Measurements from ENCODE around the gene PHC2.

Gene PHC2, protein sequence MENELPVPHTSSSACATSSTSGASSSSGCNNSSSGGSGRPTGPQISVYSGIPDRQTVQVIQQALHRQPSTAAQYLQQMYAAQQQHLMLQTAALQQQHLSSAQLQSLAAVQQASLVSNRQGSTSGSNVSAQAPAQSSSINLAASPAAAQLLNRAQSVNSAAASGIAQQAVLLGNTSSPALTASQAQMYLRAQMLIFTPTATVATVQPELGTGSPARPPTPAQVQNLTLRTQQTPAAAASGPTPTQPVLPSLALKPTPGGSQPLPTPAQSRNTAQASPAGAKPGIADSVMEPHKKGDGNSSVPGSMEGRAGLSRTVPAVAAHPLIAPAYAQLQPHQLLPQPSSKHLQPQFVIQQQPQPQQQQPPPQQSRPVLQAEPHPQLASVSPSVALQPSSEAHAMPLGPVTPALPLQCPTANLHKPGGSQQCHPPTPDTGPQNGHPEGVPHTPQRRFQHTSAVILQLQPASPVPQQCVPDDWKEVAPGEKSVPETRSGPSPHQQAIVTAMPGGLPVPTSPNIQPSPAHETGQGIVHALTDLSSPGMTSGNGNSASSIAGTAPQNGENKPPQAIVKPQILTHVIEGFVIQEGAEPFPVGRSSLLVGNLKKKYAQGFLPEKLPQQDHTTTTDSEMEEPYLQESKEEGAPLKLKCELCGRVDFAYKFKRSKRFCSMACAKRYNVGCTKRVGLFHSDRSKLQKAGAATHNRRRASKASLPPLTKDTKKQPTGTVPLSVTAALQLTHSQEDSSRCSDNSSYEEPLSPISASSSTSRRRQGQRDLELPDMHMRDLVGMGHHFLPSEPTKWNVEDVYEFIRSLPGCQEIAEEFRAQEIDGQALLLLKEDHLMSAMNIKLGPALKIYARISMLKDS

DNA sequence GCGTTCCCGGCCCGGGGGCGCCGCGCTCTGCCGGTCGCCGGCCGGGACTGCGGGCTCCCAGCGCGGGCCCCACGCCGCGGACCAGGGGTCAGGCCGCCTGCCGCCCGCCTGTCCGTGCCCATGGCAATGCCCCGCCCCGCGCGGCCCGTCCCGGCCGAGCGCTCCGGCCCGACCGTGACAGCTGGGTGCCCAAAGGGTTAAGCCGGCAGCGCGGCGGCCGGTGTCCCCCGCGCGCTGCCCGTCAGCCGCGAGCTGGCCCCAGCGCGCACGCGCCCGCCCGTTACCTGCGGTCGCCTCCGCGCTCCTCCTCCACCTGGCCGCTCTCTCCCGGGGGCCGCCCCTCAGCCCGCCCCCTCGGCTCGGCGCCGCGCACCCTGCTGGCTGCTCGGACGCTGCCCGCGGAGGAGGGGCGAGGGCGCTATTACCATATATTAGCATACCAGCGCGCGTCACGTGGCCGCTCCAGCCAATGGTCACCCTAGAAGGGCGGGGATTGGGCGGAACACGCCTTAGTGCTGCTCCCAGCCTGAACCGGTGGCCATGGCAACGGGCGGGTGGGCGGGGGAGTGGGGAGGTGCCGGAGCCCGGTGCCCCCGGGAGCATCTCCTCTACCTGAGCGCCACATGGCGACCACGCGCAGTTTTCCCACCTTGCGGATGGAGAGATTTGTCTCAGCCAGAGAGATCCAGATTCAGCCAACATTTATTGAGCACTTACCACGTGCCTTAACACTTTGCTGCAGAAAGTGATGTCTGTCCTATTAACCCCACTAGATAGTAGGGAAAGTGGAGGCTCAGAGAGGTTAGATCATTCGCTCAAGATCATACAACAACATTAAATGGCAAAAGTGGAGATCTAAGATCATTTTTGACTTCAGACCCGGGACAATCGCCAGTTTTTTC is at the start of gene PHC2:
TSS of gene PHC2 (minus strand) at position 404 of the 902 bp plus-strand sequence. CDS start 55,556 bp downstream, outside the sequence.
- DNase-seq: peak; percentile 97

DNA sequence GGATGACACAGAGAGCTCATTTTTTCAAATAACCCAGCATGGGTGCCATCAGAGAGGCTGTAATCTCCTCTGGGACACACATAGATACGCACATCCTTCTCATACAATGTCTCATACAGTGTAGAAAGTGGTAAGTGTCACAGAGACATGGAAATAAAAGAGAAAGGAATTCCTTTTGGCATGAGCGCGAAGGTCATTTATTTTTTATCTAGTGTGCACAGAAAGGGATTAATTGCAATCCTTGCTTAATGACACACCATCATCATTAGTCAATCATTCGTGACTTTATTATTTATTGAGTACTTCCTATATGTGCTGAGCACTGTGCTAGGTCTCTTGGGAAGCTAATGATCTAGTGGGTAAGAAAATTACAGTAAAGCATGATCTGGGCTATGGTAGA is 46.6 kb upstream of the PHC2 start:
- no peak for DNase-seq

DNA sequence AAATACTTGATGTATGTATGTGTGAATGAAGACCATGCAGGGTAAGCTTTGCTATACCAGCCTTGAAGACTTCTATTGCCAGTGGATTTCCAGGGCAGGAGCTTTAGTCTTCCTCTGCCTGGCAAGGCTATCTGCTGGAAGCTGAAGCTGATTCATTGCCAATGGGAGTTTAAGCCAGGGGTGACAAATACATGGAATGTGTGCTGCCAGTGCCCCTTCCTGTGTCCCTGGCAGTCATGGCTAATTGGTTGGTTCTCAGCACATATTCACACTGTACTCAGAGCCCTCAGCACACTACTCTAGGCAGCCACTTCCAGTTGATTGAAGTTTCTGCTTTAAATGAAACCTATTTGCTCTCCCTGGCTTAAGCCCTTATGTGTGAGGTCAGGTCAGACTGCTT is 43.0 kb upstream of the PHC2 start:
- no peak for DNase-seq

DNA sequence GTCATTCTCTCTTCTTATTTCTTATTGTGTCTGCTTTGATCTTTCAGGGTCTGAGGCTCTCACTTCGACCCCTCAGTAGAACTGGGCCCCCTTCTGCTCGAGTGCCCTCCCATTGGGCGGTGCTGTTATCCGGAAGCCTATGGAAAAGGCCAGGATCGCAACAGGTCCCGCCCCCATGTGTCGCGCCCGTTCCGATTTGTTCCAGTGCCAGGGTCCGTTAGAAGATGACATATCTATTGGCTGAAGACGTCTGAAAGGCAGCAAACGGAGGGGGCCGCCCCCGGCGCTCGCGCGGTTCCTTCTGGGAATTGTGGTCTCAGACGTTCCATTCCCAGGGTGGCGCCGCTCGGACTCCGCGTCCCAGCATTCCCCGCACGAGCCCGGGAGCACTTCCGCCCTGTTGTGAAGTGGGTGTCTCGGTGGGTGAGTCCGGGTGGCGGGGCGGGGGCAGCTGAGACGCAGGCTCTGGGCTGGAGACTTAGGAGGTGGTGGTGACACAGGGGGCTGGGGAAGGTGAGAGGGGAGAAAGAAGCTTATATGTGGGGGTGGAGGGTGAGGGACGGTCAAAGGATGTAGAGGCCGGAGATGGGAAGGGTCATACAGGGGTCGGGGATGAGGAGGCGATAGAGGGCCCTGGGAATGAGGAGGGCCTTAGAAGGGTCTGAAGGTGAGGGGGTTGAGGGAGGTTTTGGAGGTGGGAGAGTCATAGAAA is 41.5 kb upstream of the PHC2 start, which contains the start of gene ZSCAN20:
TSS of gene ZSCAN20 (plus strand) at position 377 of the 712 bp plus-strand sequence. CDS start 6,644 bp downstream, outside the sequence.
- DNase-seq: peak; percentile 99

DNA sequence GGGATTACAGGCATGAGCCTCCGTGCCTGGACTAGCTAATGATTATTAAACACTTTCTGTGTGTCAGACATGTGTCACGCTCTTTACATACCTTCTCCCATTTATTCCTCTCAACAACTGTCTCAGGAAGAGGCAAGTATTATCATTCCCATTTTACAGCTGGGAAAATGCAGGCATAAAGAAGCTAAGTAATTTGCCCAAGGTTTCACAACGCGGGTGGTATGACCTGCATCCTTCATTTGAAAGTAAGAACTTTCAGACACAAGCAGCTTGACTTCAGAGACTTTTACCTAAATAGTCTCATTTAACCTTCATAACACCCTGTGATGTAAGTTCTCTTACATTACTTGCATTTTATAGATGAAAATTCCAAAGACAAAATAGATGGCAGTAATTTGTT is 40.5 kb upstream of the PHC2 start:
- no peak for DNase-seq

DNA sequence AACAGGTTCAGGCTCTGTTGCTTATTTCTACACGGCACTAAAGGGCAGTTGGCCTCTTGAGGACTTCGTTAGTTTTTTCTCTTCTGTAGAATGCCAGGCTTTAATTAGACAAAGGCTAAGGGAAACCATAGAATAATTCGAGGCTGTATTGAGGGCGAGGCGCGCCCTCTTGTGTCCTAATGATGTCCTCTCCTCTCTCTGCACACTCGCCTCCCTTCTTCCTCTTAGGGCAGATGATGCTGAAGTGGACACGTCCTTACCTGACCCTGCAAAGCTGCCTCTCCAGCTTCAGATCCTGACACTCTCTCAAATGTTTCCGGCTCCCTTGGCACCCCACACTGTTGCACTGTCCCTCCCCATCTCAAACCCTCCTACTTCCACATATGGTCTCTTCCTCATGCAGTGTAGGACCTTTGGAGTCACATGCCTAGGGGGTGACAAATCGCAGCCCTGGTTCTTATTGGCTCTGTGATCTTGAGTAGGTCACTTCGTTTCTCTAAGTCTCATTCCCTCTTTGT is 39.7 kb upstream of the PHC2 start:
- DNase-seq: peak; percentile 95

DNA sequence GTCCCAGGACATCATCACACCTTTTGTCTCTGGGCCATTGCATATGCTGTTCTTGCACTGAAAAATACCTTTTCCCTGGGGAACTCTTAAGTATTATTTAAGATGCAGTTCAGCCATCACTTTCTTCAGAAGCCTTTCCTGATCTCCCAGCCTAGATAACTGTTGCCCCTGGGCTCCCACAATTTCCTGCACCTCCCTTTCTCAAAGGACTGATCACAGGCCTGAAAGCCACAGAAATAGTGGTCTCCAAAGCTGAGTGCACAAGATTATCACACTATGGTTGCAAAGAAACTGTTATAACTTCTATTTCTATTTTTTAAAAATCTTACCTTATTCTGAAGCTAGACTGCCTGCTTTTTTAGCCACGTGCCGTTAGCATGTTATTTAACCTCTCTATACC is 38.8 kb upstream of the PHC2 start:
- no peak for DNase-seq

DNA sequence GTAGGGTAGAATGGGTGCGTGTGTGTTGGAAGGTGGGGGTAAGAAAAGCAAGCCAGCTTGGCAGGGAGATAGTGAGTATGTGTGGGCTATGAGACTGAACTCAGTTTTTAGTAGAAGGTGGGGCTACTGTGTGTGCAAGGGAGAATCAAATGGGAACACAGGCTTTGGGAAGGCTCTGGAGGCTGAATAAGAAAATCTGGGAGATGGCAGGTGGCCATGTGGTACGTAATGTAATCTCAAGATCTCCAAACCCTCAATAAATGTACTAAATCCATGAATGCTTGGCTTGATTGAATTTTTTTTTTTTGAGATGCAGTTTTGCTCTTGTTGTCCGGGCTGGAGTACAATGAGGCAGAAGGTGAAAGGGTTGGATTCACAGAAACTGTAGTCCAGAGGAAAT is 38.1 kb upstream of the PHC2 start:
- no peak for DNase-seq

DNA sequence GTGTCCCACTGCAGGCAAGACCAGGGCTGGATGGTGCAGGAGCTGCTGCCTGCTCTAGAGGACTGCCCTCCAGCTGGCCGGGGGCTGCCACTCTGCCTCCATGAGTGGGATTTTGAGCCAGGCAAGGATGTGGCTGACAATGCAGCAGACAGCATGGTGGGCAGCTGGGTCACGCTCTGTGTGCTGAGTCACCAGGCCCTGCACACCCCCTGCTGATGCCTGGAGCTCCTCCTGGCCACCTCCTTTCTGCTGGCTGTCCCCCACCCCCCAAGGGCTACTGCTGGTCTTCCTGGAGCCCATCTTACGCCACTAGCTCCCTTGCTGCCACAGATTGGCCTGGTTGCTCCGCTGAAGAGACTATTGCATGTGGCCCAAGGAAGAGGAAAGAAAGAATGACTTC is 37.6 kb upstream of the PHC2 start:
- no peak for DNase-seq

DNA sequence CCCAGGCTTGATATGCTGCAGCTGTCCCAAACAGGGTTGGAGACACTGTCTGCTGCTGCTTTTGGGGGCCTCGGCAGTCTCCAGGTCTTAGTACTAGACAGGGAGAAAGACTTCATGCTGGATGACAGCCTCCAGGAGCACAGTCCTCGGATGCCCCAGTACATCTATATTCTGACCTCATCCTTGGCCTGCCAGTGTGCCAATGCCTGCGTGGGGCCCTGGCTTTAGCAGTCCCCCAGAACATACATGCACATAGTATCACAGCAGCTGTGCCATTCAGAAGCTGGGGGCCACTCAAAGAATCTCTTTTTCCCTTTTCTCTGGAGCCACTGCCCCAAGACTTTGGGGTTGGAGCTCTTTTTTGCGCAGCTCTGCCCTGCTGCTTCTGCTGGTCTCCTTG is 37.1 kb upstream of the PHC2 start:
- no peak for DNase-seq

DNA sequence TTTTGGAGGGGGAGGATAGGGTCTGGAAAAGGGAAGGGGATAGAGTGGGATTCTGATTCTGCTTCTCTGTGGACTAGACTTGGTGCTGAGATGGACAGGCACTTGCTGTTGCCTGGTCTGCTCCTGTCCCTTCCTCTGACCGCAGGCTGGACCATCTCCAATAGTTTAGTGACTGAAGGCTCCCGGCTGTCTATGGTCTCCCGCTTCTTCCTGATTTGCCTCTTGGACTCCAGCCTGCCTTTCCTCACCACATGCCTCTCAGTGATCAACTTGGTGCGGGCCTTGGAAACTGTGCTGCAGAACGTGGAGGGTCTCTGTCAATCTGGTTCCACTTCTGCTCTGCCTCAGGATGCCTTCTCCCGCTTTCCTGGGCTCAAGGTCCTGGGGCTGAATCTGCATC is 35.3 kb upstream of the PHC2 start:
- no peak for DNase-seq

DNA sequence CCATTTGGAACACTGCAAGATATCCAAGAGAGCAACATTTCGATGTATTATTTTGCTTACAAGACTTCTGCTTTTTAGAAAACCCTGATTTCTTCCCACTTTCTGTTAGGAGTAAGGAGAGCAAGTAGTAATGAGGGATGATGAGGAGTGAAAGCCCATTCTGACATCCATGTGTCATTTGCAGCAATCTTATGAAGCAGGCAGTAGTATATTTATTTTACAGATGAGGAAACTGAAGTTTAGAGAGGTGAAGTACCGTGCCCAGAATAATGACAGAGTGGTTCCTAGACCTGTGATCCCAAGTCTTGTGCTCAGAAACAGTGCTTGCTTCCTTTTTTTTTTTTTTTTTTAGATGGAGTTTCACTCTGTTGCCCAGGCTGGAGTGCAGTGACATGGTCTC is 34.4 kb upstream of the PHC2 start:
- DNase-seq: no peak

DNA sequence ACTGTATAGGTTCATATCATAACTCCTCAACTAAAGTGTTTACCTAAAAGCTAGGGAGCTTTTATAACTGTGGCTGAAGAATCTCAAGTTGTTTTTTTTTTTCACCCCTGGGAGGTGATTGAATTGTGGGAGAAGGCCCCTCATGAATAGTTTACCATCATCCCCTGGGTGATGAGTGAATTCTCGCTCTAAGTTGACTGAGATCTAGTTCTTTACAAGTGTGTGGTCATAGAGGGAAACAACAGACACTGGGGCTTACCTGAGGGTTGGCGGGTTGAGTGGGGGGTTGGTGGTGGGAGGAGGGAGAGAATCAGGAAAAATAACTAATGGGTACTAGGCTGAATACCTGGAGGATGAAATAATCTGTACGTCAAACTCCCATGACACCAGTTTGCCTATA is 33.7 kb upstream of the PHC2 start:
- no peak for DNase-seq

DNA sequence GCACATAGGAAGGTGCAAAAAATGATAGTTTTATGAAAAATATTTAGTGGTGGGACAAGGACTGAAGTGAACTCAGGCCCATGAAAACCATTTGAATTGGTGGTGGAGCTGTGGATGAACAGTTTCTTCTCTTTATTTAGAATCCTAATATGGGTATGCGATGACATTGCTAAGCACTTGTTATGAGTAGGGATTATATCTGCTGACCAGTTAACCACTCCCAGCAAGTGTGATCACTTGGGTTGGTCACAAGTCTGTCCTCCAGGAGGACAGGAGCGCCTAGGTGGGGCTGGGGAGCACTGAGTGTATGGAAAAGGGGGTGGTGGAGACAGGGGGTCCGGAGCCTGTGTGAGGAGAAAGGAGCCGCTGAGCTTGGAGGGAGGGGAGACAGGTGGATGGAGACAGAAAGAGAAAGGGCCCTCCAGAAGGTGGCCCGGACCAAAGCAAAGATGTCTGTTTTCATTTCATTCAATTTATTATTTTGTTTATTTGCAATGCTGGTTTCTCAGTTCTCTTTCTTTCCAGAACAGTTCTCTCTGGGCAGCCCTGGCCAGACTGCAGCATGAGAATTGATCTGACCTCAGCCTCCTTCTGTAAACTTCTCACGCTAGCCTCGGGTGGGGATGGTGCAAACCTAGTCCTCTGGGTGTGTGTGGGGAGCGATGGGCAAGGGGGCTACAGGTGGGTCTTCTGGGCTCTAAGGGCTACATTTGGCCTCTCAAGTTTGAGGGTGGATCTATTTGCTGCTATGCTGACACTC is 31.7 kb upstream of the PHC2 start:
- no peak for DNase-seq

DNA sequence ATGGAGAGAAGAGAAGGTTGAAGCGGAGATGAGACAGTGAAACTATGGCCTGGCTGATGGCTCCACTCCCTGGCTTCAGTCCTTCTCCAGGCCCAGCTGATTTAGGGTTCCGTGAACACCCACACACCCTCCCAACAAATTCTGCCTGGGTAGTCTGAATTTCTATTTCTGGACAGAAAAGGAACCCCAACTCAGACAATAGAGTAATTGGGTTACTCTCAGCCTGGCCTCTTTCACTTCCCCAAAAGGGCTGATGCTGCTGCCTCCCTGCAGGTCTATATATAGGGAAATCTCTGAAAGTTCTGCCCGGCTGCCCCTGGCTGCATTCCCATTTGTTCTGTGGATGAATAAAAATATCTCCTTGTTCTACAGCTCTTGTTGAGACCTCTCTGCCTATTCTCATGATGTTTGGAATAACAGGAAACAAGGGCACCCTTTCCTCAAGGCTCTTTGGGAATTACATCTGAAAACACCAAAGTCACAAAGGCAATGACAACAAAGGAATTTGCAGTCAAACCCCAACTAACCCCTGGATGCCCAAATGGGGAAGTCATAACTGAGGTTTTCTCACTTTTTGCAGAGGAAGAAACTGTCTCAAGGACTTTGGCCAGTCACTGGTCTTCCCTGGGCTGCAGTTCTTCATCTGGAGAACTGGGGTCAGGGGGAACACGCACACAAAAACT is 30.2 kb upstream of the PHC2 start:
- peak; percentile 16 for DNase-seq

DNA sequence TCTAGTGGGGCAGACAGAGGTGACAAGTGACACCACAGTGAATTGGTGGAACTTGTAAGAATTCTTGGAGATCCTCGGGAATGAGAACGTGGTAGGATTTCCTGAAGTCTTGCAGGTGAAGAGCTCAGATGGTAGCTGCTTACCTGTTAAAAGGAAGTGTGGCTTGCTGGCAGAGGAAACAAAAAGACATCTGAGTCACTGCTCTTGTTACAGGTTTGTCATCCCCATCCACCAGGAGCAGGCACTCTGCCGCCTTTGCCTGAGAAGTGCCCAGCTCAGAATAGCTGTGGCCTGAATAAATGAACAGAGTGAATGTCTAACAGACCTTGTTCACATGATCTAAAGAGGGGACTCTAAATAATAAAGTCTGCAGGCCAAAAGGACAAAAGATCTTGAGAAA is 29.2 kb upstream of the PHC2 start:
- DNase-seq: no peak

DNA sequence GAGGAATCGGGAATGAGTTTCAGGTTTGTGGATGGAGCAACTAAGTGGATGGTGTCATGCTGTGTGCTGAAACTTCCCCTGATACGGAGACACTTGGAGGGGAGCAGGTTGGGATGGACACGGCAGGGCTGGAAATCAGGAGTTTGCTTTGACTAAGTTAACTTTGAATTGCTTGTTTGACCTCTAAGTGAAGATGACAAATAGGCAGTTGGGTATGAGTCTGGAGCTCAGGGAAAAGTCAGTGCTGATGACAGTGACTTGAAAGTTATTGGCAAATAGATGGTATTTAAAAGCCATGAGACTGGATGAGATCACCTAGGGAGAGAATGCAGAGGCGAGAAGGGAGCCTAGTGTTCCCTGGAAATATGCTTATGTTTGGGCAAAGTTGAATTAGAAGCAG is 28.8 kb upstream of the PHC2 start:
- DNase-seq: no peak

DNA sequence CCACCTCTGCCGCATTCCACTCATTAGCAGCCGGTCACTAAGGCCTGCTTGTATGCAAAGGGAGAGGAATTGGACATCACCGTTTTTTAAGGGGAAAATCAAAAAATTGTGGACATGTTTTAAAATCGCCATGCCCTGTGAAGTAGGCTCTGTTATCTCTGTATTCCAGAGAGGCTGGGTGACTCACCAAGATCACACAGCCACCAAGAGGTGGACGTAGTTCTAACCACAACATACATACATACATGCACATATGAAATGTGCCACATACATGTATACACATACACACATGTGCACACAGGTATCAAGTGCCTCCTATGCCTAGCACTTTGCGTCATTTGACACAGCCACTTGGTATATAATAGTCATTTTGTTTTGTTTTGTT is 25.6 kb upstream of the PHC2 start:
- DNase-seq: no peak

DNA sequence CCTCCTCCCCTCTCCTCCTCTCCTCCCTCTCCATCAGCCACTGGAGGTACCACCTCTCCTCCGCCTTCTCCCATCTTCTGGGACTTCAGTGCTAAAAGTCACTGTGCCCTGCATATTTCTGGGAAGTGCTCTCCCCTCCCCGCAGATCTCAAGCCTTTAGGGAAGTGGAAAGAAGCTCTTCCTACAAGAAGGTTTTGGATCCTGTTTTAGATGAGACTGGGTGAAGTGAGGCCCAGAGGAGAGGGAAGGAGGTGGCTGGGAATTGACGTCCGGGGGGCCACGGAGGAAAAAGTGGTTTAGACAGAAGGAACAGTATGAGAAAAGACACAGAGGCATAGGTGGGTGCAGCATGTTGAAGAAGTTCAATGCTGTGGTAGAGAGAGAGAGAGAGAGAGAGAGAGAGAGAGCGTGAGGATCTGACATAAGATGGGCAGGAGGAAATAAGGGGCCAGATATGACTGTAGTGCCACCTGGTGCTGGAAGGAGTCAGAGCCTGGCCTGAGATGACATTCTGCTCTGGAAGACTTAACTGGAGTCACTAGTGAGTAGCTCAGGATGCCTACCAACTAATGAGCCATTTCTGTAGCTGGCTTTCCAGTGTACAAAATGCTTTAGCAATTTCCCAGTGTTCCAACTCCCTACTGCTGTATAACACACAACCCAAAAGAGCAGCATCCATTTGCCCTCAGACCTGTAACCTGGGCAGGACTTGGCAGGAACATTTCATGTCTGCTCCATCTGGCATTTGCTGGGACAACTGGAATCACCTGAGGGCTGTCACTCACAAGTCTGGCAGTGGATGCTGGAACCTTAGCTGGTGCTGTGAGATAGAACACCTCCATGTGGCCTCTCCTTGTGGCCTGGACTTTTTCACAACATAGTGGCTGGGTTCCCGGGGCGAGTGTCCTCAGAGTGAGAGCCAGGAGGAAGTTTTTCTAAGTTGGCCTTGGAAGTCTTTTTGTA is 24.9 kb upstream of the PHC2 start:
- peak; percentile 86 for DNase-seq
